Adrenal gland (tissue), 12 donors: Measurements from ENCODE around the gene PLSCR3. TPM values are rescaled to one million over a fixed set of nuclear protein-coding genes. Genes with fewer than 3 reads are reported as not detected.

Source experiments
- DNase-seq, 7 donors: peaks; one replicate each; pipeline ENCODE4 v3.0.0-alpha.2; 2019 to 2020
- H3K27ac ChIP-seq, 5 donors: fragments of 200-600 bp; sonication (generic) in 4 of 5; 1 replicate in 3 of 5; 2 replicates in 2 of 5; pipeline versions ENCODE4 v1.5.1 to v1.8.0; 2016 to 2020; ENCODE audit warnings: mild to moderate bottlenecking in 1 of 5
- H3K27me3 ChIP-seq: fragments of 200-600 bp; 2 replicates; pipeline ENCODE4 v1.8.0; 2021
- H3K36me3 ChIP-seq, 2 donors: fragments of 200-600 bp; replicated peaks in 1 of 2; 1 replicate in 1 of 2; 2 replicates in 1 of 2; pipeline versions ENCODE4 v1.5.1 to v1.8.0; 2018 to 2022
- H3K4me1 ChIP-seq, 2 donors: fragments of 200-600 bp; replicated peaks in 1 of 2; 1 replicate in 1 of 2; 2 replicates in 1 of 2; pipeline versions ENCODE4 v1.5.1 to v1.8.0; 2018 to 2021
- H3K4me3 ChIP-seq, 4 donors: fragments of 200-600 bp; sonication (generic) in 3 of 4; one replicate each; pipeline ENCODE4 v1.5.1; 2016 to 2018
- H3K9me3 ChIP-seq, 3 donors: fragments of 200-600 bp; sonication (generic) in 1 of 3; replicated peaks in 1 of 3; 1 replicate in 2 of 3; 2 replicates in 1 of 3; pipeline versions ENCODE4 v1.5.1 to v1.8.0; 2016 to 2021
- POLR2A ChIP-seq, 2 donors: fragments of 450-650 bp; IDR thresholded peaks; one replicate each; pipeline ENCODE4 v1.6.1; 2017; ENCODE audit warnings: antibody characterized with exemption in 2 of 2, mild to moderate bottlenecking in 2 of 2, moderate library complexity in 1 of 2
- WGBS, 4 donors: extraction: QIAGEN DNeasy Blood & Tissue Kit in 2 of 4; methylation state at CpG; one replicate each; pipeline versions ENCODE4 v1.1.5 to v1.1.7; 2013 to 2017; 5-methylcytosine and 5-hydroxymethylcytosine counted together
- intact Hi-C, 2 donors: fragments of 100-400 bp; cut with DNase I; formaldehyde crosslinking; loops; one replicate each; pipeline versions ENCODE4 v1.14.1 to v1.15.0; 2022 to 2023
- polyA plus RNA-seq, 3 donors: library from polyadenylated mRNA; stranded (reverse); fragments of 200-250 nt in 2 of 3; fragments of 350-450 nt in 1 of 3; fragmentation: Illumina TruSeq in 1 of 3; extraction: RNeasy Lipid Tissue Mini Kit (QIAGEN cat#74804) in 1 of 3; gene quantifications; one replicate each; pipeline ENCODE4 v1.2.3, GENCODE V29; 2013 to 2014
- total RNA-seq, 9 donors: library from RNA; depleted of rRNA in 4 of 9; stranded (reverse); fragments of >200 nt in 4 of 9; fragments of 120-200 nt in 1 of 9; fragmentation: NEBNext Ultra II Directional in 1 of 9; extraction: Animal tissue kit (Norgen Biotek cat#: 25700) in 1 of 9; gene quantifications; one replicate each; pipeline versions ENCODE4 v1.1.0 to v1.2.4, GENCODE V29; 2013 to 2023
- TF ChIP-seq, protein P1 (sequence below), 6 experiments: fragments of 450-650 bp in 4 of 6; fragments of 200-600 bp in 2 of 6; sonication (generic) in 1 of 6; IDR thresholded peaks; 1 replicate in 5 of 6; 2 replicates in 1 of 6; pipeline versions ENCODE4 v1.5.1 to v1.8.0; 2016 to 2021; ENCODE audit warnings: antibody characterized with exemption in 6 of 6, mild to moderate bottlenecking in 2 of 6, moderate library complexity in 1 of 6
- donor health status: healthy with polysubstance abuse.
- donor health status: Bipolar disorder and iron deficiency.
- donor health status: DM: yes; HTN: yes; CAD: no.
- donor health status: DM: no; HTN: no; CAD: no.
- donor health status: DM: no; HTN: no; CAD: no.
- donor health status: DM: yes; HTN: yes; CAD: no.

The PLSCR3 gene
- total and polyA plus RNA-seq, 12 donors = 7.7 to 42.5 (median 27.9) TPM

- intact Hi-C loops = no loop called here
- no peaks in the 10 kb centered on the region for H3K27me3 ChIP-seq
- H3K9me3 ChIP-seq = no peaks in the 10 kb centered on the region
- DNase-seq = peak in 6 of 7 donors; percentile 61 to 74 (median 71)
- TF ChIP-seq, protein P1, sequence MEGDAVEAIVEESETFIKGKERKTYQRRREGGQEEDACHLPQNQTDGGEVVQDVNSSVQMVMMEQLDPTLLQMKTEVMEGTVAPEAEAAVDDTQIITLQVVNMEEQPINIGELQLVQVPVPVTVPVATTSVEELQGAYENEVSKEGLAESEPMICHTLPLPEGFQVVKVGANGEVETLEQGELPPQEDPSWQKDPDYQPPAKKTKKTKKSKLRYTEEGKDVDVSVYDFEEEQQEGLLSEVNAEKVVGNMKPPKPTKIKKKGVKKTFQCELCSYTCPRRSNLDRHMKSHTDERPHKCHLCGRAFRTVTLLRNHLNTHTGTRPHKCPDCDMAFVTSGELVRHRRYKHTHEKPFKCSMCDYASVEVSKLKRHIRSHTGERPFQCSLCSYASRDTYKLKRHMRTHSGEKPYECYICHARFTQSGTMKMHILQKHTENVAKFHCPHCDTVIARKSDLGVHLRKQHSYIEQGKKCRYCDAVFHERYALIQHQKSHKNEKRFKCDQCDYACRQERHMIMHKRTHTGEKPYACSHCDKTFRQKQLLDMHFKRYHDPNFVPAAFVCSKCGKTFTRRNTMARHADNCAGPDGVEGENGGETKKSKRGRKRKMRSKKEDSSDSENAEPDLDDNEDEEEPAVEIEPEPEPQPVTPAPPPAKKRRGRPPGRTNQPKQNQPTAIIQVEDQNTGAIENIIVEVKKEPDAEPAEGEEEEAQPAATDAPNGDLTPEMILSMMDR (IDR thresholded peaks at IDR 0.05) = no peak
- peak in 1 of 2 donors; percentile 24 for TF ChIP-seq POLR2A (IDR thresholded peaks at IDR 0.05)
- no peak overlapping the region for H3K4me3 ChIP-seq
- H3K4me1 ChIP-seq = peaks cover 51 to 61% of the 10 kb centered on the region in 2 donors
- no peaks in the 10 kb centered on the region for H3K36me3 ChIP-seq
- 27 to 59% (median 42%) methylated on average over 7 of the region's 7 CpGs for WGBS, 4 donors
- H3K27ac ChIP-seq = peak overlapping the region; percentile 65 to 94 (median 87)
Observed at GRCh38 chr17:7441266-7441665, 46.9 kb upstream of the PLSCR3 start.

DNA sequence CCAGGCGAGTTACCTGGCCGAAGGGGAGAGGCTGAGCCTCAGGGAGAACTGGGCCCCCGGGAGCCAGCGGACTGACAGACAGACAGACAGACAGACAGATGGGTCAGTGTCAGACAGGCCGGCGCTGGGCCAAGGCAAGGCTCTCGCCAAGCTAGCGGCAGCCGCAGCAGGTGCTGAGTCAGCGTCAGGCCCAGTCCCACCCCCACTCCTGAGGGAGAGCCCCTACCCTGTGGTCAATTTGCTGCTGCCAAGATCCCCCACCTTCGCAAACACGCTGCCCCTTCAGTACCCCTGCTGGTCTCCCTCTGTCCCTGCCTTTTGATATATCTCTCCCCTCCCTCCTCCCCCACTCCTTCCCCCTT is 46.5 kb upstream of the PLSCR3 start:
- peak; percentile 77 to 91 (median 88) for DNase-seq
- WGBS, 4 donors = 3 to 14% (median 7%) methylated on average over 8 to 11 of the region's 12 CpGs
- Histone ChIP-seq H3K4me3 (peak overlapping the region in 2 of 4 donors; percentile 50 to 62), H3K9me3 (no peaks in the 10 kb centered on the region), H3K4me1 (peaks cover 55 to 63% of the 10 kb centered on the region in 2 donors), H3K36me3 (no peaks in the 10 kb centered on the region), H3K27me3 (no peaks in the 10 kb centered on the region), H3K27ac (peak overlapping the region; percentile 65 to 94 (median 87))
- TF ChIP-seq, protein P1 (IDR thresholded peaks at IDR 0.05) = peak in 1 of 6 experiments; percentile 24
- TF ChIP-seq POLR2A (IDR thresholded peaks at IDR 0.05) = no peak
- intact Hi-C loops = no loop called here

GRCh38 chr17:7440113-7440833 is 45.9 kb upstream of the PLSCR3 start:
- peak; percentile 86 to 93 (median 90) for DNase-seq
- 0 to 3% (median 1%) methylated on average over 15 to 46 of the region's 46 CpGs for WGBS, 4 donors
- TF ChIP-seq, protein P1 (IDR thresholded peaks at IDR 0.05) = no peak
- peak in 1 of 2 donors; percentile 51 for TF ChIP-seq POLR2A (IDR thresholded peaks at IDR 0.05)
- Histone ChIP-seq H3K27ac (peak overlapping the region; percentile 65 to 94 (median 87)), H3K4me3 (peak overlapping the region in 2 of 4 donors; percentile 50 to 62), H3K36me3 (no peaks in the 10 kb centered on the region), H3K9me3 (no peaks in the 10 kb centered on the region), H3K27me3 (no peaks in the 10 kb centered on the region), H3K4me1 (peaks cover 59 to 60% of the 10 kb centered on the region in 2 donors)
- intact Hi-C loops = no loop called here

- Histone ChIP-seq H3K27ac (peak within 1 kb of the TSS; percentile 87 to 94 (median 90)), H3K4me1 (peaks cover 57 to 58% of the 10 kb centered on the region in 2 donors), H3K9me3 (no peaks in the 10 kb centered on the region), H3K27me3 (no peaks in the 10 kb centered on the region), H3K4me3 (peak within 1 kb of the TSS in 3 of 4 donors; percentile 50 to 62 (median 54)), H3K36me3 (no peaks in the 10 kb centered on the region)
- DNase-seq = peak in 2 of 7 donors; percentile 30 to 38
- no peak for TF ChIP-seq POLR2A (IDR thresholded peaks at IDR 0.05)
- TF ChIP-seq, protein P1 (IDR thresholded peaks at IDR 0.05) = no peak
- intact Hi-C loops = loop anchor here (5.0 kb wide), 2 partner anchors 38 to 123 kb away; partner anchors contain the start of genes SENP3 (in 1 of the 2) and ZBTB4 (in 1 of the 2)
- WGBS, 4 donors = 0 to 4% (median 2%) methylated on average over 23 to 50 of the region's 50 CpGs
Observed at GRCh38 chr17:7439462-7440112, 45.3 kb upstream of the PLSCR3 start, which contains the start of gene FGF11. Gene FGF11, plus strand, starts transcription at chr17:7439512. Its CDS starts 109 bp downstream, at chr17:7439621.
